Measurements from ENCODE around the gene CHSY1.
"Not testable (repeated sequence)": the region's sequence is repeated elsewhere in the genome, so short reads cannot be mapped to it uniquely, and the experiment has no call there.

Gene CHSY1

GRCh38 chr15:101244889-101245668 lies 6.8 kb downstream of the CHSY1 start:
- FAIRE-seq = no peak

- no peak for FAIRE-seq
These were observed 7.6 kb downstream of the CHSY1 start for GRCh38 chr15:101244036-101244781.

- no peak for FAIRE-seq
These were observed 8.4 kb downstream of the CHSY1 start for GRCh38 chr15:101243420-101243819.

GRCh38 chr15:101242999-101243336 lies 8.9 kb downstream of the CHSY1 start:
- FAIRE-seq = no peak

- FAIRE-seq = no peak
These were observed 9.5 kb downstream of the CHSY1 start for GRCh38 chr15:101242160-101242998.

GRCh38 chr15:101240358-101240757 lies 11.5 kb downstream of the CHSY1 start:
- FAIRE-seq = no peak

- no peak for FAIRE-seq
These were observed 12.1 kb downstream of the CHSY1 start for GRCh38 chr15:101239724-101240136.

GRCh38 chr15:101237251-101237650 lies 14.6 kb downstream of the CHSY1 start:
- FAIRE-seq = no peak

GRCh38 chr15:101233651-101234280 lies 18.1 kb downstream of the CHSY1 start:
- no peak for FAIRE-seq

GRCh38 chr15:101232677-101233076 lies 19.2 kb downstream of the CHSY1 start:
- FAIRE-seq = no peak

GRCh38 chr15:101228313-101228712 lies 23.5 kb downstream of the CHSY1 start:
- FAIRE-seq = no peak

- FAIRE-seq = no peak
These were observed 26.2 kb downstream of the CHSY1 start for GRCh38 chr15:101225658-101226057.

- FAIRE-seq = no peak
These were observed 29.9 kb downstream of the CHSY1 start for GRCh38 chr15:101221902-101222301.

GRCh38 chr15:101220060-101220459 lies 31.8 kb downstream of the CHSY1 start:
- no peak for FAIRE-seq

GRCh38 chr15:101219441-101219840 lies 32.4 kb downstream of the CHSY1 start:
- no peak for FAIRE-seq

GRCh38 chr15:101217446-101217845 lies 34.4 kb downstream of the CHSY1 start:
- FAIRE-seq = no peak

- FAIRE-seq = no peak
These were observed 35.7 kb downstream of the CHSY1 start for GRCh38 chr15:101216100-101216499.

- FAIRE-seq = no peak
These were observed 36.2 kb downstream of the CHSY1 start for GRCh38 chr15:101215681-101216080.

GRCh38 chr15:101214435-101215097 lies 37.3 kb downstream of the CHSY1 start:
- not testable (repeated sequence) for FAIRE-seq

- FAIRE-seq = no peak
These were observed 38.3 kb downstream of the CHSY1 start for GRCh38 chr15:101213570-101213969.

GRCh38 chr15:101213147-101213546 lies 38.7 kb downstream of the CHSY1 start:
- FAIRE-seq = no peak

- no peak for FAIRE-seq
These were observed 40.0 kb downstream of the CHSY1 start for GRCh38 chr15:101211897-101212296.
